IPS-18c (cell line): ENCODE measurements around the gene HIPK2.

ENCODE experiments used
- H3K4me3 ChIP-seq: 2 replicates; pipeline ENCODE4 v1.7.0; 2013; ENCODE audit warnings: low read depth, mild to moderate bottlenecking, low read length, moderate library complexity; ENCODE audit not compliant: insufficient read depth
- H3K9me3 ChIP-seq: one replicate; pipeline ENCODE4 v1.6.1; 2013; ENCODE audit warnings: mild to moderate bottlenecking, low read length, moderate library complexity; ENCODE audit not compliant: control insufficient read depth, insufficient read depth

HIPK2 gene

GRCh38 chr7:139798221-139798620 lies 20.4 kb upstream of the HIPK2 start:
- no peaks in the 10 kb centered on the region for H3K9me3 ChIP-seq
- H3K4me3 ChIP-seq: no peak overlapping the region

- H3K9me3 ChIP-seq: no peaks in the 10 kb centered on the region
- no peak overlapping the region for H3K4me3 ChIP-seq
These were observed 19.8 kb upstream of the HIPK2 start for GRCh38 chr7:139797607-139798006.

- no peaks in the 10 kb centered on the region for H3K9me3 ChIP-seq
These were observed 13.5 kb upstream of the HIPK2 start for GRCh38 chr7:139791316-139791715.

GRCh38 chr7:139784648-139785047 lies 6.8 kb upstream of the HIPK2 start:
- Histone ChIP-seq H3K4me3 (no peak overlapping the region), H3K9me3 (no peaks in the 10 kb centered on the region)

More at GRCh38 chr7:139791316-139791715, 13.5 kb upstream of the HIPK2 start:
- no peak overlapping the region for H3K4me3 ChIP-seq

- H3K9me3 ChIP-seq: no peaks in the 10 kb centered on the region
- H3K4me3 ChIP-seq: no peak overlapping the region
These were observed 6.0 kb upstream of the HIPK2 start for GRCh38 chr7:139783647-139784385.

- Histone ChIP-seq H3K9me3 (peaks cover 2% of the 10 kb centered on the region), H3K4me3 (no peak overlapping the region)
These were observed 5.1 kb upstream of the HIPK2 start for GRCh38 chr7:139782932-139783331.

- Histone ChIP-seq H3K9me3 (peaks cover 2% of the 10 kb centered on the region), H3K4me3 (peak overlapping the region; percentile 83)
These were observed 486 bp downstream of the HIPK2 start for GRCh38 chr7:139777133-139777891.

- H3K9me3 ChIP-seq: peaks cover 2% of the 10 kb centered on the region
- peak overlapping the region; percentile 83 for H3K4me3 ChIP-seq
These were observed 1.2 kb downstream of the HIPK2 start for GRCh38 chr7:139776486-139777132.

GRCh38 chr7:139775829-139776266 lies 1.9 kb downstream of the HIPK2 start:
- H3K9me3 ChIP-seq: peaks cover 2% of the 10 kb centered on the region
- H3K4me3 ChIP-seq: no peak overlapping the region

GRCh38 chr7:139774376-139774775 lies 3.4 kb downstream of the HIPK2 start:
- H3K9me3 ChIP-seq: peaks cover 2% of the 10 kb centered on the region
- no peak overlapping the region for H3K4me3 ChIP-seq

GRCh38 chr7:139773371-139773770 lies 4.4 kb downstream of the HIPK2 start:
- no peak overlapping the region for H3K4me3 ChIP-seq
- H3K9me3 ChIP-seq: peaks cover 2% of the 10 kb centered on the region

GRCh38 chr7:139772873-139773272 lies 4.9 kb downstream of the HIPK2 start:
- no peaks in the 10 kb centered on the region for H3K9me3 ChIP-seq
- no peak overlapping the region for H3K4me3 ChIP-seq

- Histone ChIP-seq H3K9me3 (no peaks in the 10 kb centered on the region), H3K4me3 (no peak overlapping the region)
These were observed 5.7 kb downstream of the HIPK2 start for GRCh38 chr7:139772115-139772514.

- no peak overlapping the region for H3K4me3 ChIP-seq
- H3K9me3 ChIP-seq: no peaks in the 10 kb centered on the region
These were observed 6.5 kb downstream of the HIPK2 start for GRCh38 chr7:139771001-139771956.

- H3K4me3 ChIP-seq: no peak overlapping the region
- no peaks in the 10 kb centered on the region for H3K9me3 ChIP-seq
These were observed 8.0 kb downstream of the HIPK2 start for GRCh38 chr7:139769761-139770160.

- Histone ChIP-seq H3K4me3 (no peak overlapping the region), H3K9me3 (no peaks in the 10 kb centered on the region)
These were observed 8.7 kb downstream of the HIPK2 start for GRCh38 chr7:139769066-139769465.

- Histone ChIP-seq H3K9me3 (no peaks in the 10 kb centered on the region), H3K4me3 (no peak overlapping the region)
These were observed 9.5 kb downstream of the HIPK2 start for GRCh38 chr7:139768249-139768824.
